Measurements from ENCODE around the gene CYLC1.

Gene CYLC1, protein sequence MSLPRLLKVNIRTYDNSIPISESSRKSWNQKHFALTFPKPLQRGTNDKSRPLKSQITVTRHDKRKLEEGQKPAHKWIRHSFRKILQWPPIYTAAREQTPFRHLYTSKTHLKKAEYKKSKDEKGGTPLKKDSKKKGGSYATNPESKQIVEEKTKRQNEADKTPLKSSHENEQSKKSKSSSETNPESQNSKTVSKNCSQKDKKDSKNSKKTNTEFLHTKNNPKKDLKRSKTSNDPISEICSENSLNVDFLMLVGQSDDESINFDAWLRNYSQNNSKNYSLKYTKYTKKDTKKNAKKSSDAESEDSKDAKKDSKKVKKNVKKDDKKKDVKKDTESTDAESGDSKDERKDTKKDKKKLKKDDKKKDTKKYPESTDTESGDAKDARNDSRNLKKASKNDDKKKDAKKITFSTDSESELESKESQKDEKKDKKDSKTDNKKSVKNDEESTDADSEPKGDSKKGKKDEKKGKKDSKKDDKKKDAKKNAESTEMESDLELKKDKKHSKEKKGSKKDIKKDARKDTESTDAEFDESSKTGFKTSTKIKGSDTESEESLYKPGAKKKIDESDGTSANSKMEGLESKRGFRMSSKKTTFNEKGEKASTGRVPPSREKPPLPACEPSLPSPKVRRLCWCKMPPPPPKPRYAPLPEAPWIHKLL

DNA sequence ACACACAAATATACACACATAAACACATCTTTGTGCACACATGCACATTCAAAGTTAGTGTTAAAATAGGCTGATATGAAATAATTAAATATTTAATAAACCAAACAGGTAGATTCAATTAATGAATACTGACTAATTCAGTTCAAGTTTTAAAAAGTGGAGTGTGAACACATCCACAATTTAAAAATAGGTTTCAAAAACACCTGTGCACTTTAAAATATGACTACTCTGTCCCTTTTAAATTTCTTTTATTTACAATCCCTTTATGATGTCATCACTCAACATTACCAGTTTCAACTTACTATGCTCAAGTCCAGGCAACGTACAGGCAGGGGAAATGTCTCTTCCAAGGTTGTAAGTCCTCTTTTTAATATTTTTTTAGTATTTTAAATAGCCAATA lies at the start of gene CYLC1:
Gene CYLC1, plus strand, starts transcription at position 301 of the 400 bp plus-strand sequence. Its CDS starts 37 bp downstream, at position 338.
- DNase-seq (ENCODE audit: low read depth in 2 of 2): no peak

- no peak for DNase-seq (ENCODE audit: low read depth in 2 of 2)
Observed at GRCh38 chrX:83819304-83819703, 41.6 kb upstream of the CYLC1 start.

DNA sequence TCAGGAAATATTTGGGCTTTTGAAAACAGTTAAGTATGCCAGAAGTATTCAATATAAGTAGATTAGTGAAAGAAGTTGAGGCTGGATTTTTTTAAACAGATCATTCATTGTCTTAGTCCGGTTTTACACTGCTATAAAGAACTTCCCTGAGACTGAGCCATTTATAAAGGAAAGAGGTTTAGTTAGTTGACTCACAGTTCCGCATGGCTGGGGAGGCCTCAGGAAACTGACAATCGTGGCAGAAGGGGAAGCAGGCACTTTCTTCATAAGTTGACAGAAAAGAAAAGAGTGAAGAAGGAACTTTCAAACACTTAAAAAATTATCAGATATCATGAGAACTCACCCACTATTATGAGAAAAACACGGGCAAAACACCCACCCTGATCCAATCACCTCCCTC lies 31.1 kb upstream of the CYLC1 start:
- no peak for DNase-seq (ENCODE audit: low read depth in 2 of 2)

GRCh38 chrX:83845397-83845796 lies 15.5 kb upstream of the CYLC1 start:
- DNase-seq (ENCODE audit: low read depth in 2 of 2): no peak

GRCh38 chrX:83847339-83847738 lies 13.6 kb upstream of the CYLC1 start:
- DNase-seq (ENCODE audit: low read depth in 2 of 2): no peak

DNA sequence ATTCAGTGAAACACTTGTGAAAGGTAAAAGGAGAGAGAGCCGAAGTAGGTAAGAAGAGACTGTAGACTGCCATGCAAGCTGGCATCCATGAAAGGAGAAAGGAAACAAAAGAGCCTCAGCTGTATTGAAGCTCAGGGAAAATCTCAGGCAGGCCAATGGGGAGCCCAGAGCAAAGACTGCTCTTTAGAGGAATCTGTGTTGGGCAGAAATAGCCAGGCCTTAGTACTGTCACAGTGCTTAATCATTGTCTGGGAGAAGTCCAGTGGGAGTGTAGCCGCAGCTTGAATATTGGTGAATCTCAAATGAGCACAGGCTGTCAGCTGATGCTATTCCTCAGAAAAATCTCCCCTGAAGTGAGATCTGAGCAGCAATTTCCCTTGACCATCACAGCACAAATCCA lies 27.6 kb downstream of the CYLC1 start:
- DNase-seq (ENCODE audit: low read depth in 2 of 2): no peak

GRCh38 chrX:83892433-83892832 lies 31.5 kb downstream of the CYLC1 start:
- no peak for DNase-seq (ENCODE audit: low read depth in 2 of 2)

- DNase-seq (ENCODE audit: low read depth in 2 of 2): no peak
Observed at GRCh38 chrX:83906921-83907320, 46.0 kb downstream of the CYLC1 start.

GRCh38 chrX:83916525-83916924 lies 55.6 kb downstream of the CYLC1 start:
- no peak for DNase-seq (ENCODE audit: low read depth in 2 of 2)

GRCh38 chrX:83934220-83934619 lies 73.3 kb downstream of the CYLC1 start:
- DNase-seq (ENCODE audit: low read depth in 2 of 2): no peak
